Kasumi-1 (cell line): Measurements from ENCODE around the gene TMEM182.

Source experiments
- DNase-seq, 2 experiments: peaks; one replicate each; lab custom pipeline; 2025; lab: John Stamatoyannopoulos, UW

Gene TMEM182

GRCh38 chr2:102761763-102762162 is at the start of gene TMEM182:
TSS of gene TMEM182 (plus strand) at chr2:102762031. CDS start at chr2:102762218, 187 bp downstream.
- DNase-seq: no peak

GRCh38 chr2:102717308-102718018 is 44.4 kb upstream of the TMEM182 start:
- no peak for DNase-seq

DNA sequence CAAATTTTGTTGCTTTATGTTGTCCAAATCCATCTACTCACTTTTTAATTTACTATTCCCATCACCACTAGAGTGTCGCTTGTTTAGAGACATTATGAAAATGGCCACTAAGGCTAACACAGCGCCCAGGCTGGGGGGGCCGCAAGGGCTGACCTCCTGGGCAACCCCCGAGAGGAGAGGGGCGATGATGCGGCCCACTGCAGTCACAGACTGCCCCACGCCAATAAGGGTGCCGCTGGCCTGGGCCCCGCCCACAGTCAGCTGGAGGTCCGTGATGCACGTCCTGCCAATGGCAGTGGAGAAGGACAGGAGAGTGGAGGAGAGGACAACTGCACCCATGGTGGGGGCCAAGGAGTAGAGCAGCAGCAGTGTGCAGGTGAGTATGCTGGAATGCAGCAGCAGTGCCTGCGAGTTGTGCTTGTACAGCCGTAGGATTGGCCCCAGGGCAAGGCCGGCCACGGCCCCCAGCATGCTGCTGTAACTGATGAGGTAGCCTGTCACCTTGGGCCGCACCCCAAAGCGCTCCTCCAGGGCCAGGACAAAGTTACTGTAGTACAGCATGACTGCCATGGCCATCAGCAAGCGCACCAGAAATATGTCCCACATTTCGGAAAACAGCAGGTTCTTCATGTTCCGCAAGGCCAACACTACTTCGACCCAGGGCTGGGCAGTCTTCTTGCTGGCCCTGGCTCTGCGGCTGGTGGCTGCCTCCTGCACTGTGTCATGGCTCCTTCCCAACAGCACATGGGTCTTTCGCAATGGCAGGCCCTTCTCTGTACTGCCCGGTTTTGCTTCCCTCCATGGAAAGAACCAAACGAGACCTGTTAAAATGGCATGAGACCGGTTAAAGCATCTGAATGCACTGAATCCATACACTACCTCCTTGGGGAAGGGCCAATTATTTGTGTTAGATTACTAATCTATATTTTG is 43.2 kb upstream of the TMEM182 start:
- DNase-seq: no peak

- no peak for DNase-seq
These were observed 37.8 kb upstream of the TMEM182 start for GRCh38 chr2:102724016-102724490.

DNA sequence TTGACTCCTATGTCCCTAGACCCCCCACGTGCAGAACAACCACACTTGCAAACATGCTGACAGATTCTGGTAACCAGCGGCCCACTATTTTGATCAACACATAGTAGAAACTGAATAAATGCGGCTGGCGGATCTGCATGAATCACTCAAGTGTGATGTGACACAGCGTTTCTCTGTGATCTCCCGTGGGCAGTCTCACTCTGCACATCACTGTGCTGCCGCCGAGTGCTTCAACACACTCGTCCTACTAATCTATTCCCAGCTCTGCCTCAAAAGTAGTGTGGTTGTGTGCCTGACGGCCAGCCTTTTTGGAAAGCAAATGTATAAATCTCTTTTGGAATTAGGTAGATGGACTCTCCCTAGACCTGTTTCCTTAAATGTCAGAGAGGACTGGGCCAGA is 37.3 kb upstream of the TMEM182 start:
- DNase-seq: no peak

DNA sequence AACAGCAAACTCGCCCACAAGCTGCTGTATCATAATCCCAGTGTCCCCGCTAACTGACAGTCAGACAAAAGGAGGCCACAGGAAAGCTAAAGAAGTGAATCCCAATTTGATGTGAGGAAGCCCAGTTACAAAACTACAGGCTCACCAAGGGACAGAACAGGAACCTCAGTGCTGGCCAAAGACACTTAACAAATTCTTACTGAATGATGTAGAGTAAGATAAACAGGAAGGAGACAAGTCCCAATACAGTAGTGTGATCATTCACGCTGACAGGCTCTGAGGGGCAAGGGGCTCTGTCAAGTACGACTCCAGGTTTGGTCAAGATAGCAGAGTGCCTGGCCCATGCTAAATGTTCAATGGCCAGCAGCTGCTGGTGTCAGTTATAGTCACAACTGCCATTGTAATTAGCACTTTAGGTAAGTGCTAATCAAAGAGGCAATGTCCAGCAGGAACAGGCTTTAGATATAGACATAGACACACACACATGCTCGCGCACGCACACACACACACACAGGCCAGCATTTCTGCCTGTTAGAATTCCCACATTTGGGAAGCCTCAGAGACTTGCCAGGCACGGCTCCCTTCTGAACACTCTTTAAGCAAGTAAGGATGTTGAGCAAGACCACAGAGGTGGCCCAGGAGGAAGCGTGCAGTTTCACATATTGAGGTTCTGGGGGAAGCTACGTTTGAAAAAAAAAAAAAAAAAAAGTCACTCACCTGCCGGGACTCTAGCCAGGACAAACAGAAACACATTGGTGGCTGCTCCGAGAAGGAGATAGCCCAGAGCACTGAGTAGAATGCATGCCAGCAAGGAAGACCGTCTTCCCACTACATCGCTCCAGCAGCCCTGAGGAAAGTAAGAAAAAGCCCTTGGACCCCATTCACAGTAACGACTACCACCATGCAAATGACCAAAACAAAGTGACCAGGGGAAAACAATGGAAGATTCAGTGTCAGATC is 35.4 kb upstream of the TMEM182 start:
- DNase-seq: no peak

DNA sequence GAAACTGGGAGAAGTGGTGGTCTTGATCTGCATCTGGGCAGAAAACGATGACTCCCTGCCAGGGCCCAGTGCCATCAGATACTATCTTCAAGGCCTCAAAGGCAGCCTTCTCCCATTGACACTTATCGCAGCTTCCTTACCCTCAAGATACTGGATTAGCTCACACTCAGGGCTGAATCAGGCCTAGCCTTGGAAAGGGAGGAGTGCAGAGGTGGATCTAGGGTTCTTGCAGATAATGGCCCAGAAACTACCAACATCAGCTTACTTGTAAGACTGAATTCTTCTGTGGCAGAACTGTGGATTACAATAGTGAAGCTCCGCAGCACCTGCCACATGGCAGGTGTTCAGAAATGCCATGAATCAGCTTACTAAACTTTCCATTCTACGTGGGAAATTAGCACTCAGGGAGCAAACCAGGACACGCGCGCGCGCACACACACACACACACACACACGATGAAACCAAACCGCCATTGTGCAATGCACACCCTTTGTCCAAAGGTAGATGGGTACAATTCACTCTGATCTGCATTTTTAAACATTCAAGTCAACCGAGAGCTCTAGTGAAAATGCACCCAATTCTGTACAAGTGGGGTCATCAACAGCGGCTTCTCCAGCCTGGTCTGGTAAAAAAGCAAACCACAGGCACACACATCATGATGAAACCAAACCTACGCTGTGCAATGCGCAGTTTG is 26.3 kb upstream of the TMEM182 start:
- no peak for DNase-seq

GRCh38 chr2:102736110-102736409 is 25.8 kb upstream of the TMEM182 start:
- peak in 1 of 2 experiments; percentile 36 for DNase-seq

- peak; percentile 70 to 76 for DNase-seq
These were observed 25.1 kb upstream of the TMEM182 start for GRCh38 chr2:102736410-102737409.

DNA sequence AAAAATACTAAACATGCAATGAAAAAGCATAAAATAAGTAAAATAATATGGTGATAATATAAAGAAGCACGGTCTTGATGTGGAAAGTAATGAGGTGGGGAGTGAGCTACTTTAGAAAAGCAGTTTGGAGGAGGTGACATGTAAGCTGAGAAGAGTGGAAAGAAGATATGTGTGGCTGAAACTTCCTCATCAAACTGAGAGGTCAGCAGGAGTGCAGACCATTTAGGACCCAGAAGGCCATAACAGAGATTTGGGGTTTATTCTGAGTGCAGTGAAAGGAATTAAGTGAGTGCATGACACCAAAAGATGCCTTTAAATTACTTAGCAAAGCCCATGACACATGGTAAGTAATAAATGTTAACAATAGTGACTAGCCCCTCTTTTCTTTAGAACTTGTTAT is 24.4 kb upstream of the TMEM182 start:
- no peak for DNase-seq

GRCh38 chr2:102743259-102743658 is 18.6 kb upstream of the TMEM182 start:
- DNase-seq: no peak

- DNase-seq: no peak
These were observed 13.7 kb upstream of the TMEM182 start for GRCh38 chr2:102748107-102748506.

DNA sequence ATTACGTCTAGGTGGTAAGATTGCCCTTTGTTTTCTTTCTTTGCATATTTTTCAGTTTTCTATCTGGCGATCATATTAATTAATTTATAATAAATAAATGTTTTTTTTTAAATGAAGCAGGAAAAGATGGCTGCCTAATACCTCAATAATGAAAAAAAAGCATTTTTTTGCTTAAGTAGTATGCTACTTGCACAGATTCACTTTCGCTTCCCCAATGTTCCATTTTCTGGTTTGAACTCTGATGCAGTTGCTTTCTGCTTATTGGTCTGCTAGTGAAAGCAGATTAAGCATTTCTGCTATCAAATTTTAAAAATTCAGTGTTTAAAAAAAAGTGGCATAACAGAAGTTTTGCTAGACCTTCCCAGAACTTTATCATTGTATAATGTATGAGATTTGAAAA is 11.9 kb upstream of the TMEM182 start:
- no peak for DNase-seq

GRCh38 chr2:102753563-102754159 is 8.2 kb upstream of the TMEM182 start:
- DNase-seq: peak; percentile 50 to 74

DNA sequence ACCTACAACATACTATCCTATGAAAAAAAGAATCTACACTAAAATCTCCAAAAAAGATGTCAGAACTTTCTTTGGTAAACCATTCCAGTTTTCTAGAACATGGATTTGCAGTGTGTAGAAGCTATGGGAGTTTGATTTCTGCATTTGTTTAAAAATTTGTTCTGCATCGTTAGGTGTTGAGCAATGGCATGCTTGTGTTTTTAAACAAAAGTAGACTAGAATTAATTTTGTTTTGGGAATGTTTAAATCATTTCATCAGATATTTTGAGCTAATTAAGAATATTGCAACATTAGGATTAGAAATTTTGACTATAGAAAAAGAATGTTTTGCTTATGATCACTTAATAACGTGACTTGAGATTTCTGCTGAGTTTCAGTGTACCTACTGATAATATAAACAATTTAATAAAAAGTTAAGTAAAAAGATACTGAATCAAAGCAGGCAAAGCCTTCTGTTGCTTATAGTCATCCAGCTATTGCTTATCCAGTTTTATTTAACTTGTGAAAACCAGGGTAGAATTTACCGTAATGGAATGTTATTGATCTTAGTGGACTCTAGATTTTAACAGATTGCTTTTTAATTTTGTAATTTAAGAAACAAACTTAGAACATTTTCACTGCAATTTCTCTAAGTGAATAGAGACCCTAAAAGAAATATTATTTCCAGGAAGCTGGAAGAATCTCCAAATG is 7.2 kb upstream of the TMEM182 start:
- no peak for DNase-seq

DNA sequence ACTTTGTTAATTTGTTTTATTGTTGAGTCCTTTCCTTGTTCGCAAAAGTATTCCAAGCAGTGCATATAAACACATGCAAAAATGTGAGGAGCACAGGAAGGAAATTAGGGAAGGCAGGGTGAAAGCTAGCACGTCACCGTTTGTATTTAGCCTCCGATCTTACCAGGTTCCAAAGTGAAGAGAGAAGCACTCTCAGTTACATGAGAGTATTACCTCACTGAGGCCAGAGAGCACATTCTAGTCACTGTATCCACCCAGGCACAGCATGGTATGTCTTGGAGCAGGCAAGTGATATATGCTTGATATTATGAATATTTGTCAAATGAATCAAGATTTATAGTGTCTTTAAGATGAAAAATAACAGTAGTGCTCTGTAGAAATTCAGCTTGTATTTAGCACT is 6.5 kb upstream of the TMEM182 start:
- DNase-seq: no peak

DNA sequence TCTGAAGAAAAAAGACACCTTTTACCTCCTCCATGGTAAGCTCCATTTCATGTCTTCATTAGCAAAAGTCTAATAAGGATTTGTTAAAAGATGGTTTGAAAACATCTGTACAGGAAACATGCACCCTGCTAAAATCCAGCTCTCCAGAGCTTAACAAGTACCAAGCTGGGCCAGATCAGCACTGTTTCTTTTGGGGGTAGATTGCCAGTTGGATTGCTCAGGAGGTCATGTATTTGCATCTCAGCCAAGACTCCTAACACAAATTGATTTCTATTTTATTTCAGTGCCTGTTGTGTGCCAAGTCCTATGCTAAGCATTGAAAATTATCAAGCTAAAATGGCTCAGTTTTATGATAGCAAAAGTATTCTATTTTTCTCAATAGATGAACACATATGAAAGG is 3.4 kb upstream of the TMEM182 start:
- no peak for DNase-seq

GRCh38 chr2:102764083-102764482 is 2.3 kb downstream of the TMEM182 start:
- no peak for DNase-seq

DNA sequence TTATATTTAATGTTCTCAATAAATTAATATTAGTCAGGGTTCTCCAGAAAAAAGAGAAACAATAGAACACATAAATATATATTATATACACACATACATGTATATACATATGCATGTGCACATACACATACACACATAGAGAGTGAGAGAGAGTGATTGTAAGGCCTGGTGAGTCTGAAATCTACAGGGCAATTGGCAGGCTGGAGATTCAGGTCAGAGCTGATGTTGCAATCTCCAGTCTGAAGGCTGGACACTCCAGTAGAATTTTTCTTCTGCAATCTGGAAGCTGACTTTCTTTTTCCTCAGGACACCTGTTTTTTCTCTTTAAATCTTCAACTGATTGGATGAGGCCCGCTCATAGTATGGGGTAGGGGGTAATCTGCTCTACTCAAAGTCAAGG is 3.2 kb downstream of the TMEM182 start:
- no peak for DNase-seq
